ENCODE data around the gene TAF12.

DNA sequence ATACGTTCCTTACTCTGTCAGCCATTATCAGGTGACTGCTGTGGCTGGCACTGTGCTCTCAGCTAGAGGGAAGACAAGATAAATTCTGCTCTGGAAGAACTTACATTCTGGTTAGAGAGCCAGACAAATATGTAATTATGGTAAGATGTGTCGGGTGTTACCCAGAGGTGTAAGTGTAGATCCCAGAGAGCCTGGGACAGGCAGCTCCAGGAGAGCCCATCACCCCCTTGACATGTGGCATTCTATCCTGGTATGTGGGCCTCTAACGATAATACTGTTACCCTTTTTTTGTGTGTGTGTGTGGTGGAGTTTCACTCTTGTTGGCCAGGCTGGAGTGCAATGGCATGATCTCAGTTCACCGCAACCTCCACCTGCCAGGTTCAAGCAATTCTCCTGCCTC is 71.0 kb downstream of the TAF12 start:
- TF ChIP-seq TAF1 (IDR thresholded peaks at IDR 0.05; ENCODE audit: low read depth, low read length) (no peak), POLR2A (IDR thresholded peaks at IDR 0.05; ENCODE audit: low read depth, low read length) (no peak), SPI1 (IDR thresholded peaks at IDR 0.05; ENCODE audit: low read depth, low read length) (no peak), POLR2AphosphoS5 (IDR thresholded peaks at IDR 0.05; ENCODE audit: low read depth, low read length) (no peak), PAX5 (IDR thresholded peaks at IDR 0.05; ENCODE audit: insufficient read depth, low read length, severe bottlenecking) (no peak)

All from GM12891 (cell line).